Omental fat pad (tissue), 4 donors: ENCODE data around the gene ITPR3. TPM values are rescaled to one million over a fixed set of nuclear protein-coding genes. Genes with fewer than 3 reads are reported as not detected.

Experiments used
- ATAC-seq: fragments of 150-250 bp; one replicate; pipeline ENCODE4 v1.9.1; 2016; ENCODE audit warnings: mild to moderate bottlenecking, moderate library complexity; ENCODE audit not compliant: low FRiP score
- DNase-seq: peaks from one replicate; pipeline ENCODE4 v3.0.0-alpha.2; 2019; ENCODE audit warnings: low spot score
- CTCF ChIP-seq, 3 donors: fragments of 450-650 bp; IDR thresholded peaks; one replicate each; pipeline ENCODE4 v1.5.1; 2016 to 2017; ENCODE audit warnings: antibody characterized with exemption in 3 of 3, mild to moderate bottlenecking in 3 of 3, moderate library complexity in 2 of 3
- total RNA-seq, 4 donors: library from RNA; depleted of rRNA; stranded (reverse); fragments of >200 nt; gene quantifications; one replicate each; pipeline ENCODE4 v1.1.0, GENCODE V29; 2016

ITPR3 gene
- total RNA-seq, 4 donors from 2014 or later, result 25.7 to 62.0 (median 35.9) TPM

- no peak for TF ChIP-seq CTCF (IDR thresholded peaks at IDR 0.05)
- ATAC-seq, result peak; percentile 56
- no peak for DNase-seq
Measured at GRCh38 chr6:33621711-33622388, 728 bp downstream of the ITPR3 start.

- no peak for TF ChIP-seq CTCF (IDR thresholded peaks at IDR 0.05)
- peak; percentile 26 for ATAC-seq
- no peak for DNase-seq
Measured at GRCh38 chr6:33622456-33623431, 1.6 kb downstream of the ITPR3 start.

GRCh38 chr6:33623895-33624381 is 2.8 kb downstream of the ITPR3 start:
- no peak for DNase-seq
- no peak for ATAC-seq
- no peak for TF ChIP-seq CTCF (IDR thresholded peaks at IDR 0.05)

GRCh38 chr6:33624856-33625255 is 3.7 kb downstream of the ITPR3 start:
- no peak for ATAC-seq

GRCh38 chr6:33627876-33628275 is 6.8 kb downstream of the ITPR3 start:
- no peak for DNase-seq
- no peak for ATAC-seq
- TF ChIP-seq CTCF (IDR thresholded peaks at IDR 0.05), result no peak

More at GRCh38 chr6:33624856-33625255, 3.7 kb downstream of the ITPR3 start:
- no peak for DNase-seq
- no peak for TF ChIP-seq CTCF (IDR thresholded peaks at IDR 0.05)

GRCh38 chr6:33628401-33628964 is 7.4 kb downstream of the ITPR3 start:
- no peak for DNase-seq
- no peak for TF ChIP-seq CTCF (IDR thresholded peaks at IDR 0.05)
- ATAC-seq, result no peak
